ENCODE results near the gene HSPB9.

DNA sequence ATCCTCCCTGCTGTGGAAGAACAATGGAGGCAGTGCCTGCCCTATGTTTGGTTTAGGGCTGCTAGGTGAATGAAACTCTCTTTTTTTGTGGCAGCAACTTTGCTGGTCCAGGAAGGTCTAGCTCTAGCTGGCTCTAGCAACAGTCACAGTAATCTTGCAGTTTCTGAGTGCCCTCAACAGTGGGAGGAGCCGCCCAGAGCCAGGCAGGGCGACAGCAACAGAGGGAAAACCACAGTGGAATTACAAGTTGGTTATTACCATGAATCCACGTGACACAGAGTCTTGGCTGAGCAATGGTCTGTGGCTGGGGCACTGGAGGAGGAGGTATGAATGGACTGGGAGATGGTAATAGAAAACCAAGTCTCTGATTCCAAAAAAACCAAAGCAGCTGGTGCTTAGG is 10.3 kb downstream of the HSPB9 start:
- no peak for TF ChIP-seq PCBP1 (IDR thresholded peaks at IDR 0.05; ENCODE audit: low read depth, low read length, poor library complexity, severe bottlenecking)
- TF ChIP-seq ATF3 (IDR thresholded peaks at IDR 0.05): no peak
- TF ChIP-seq ATF3 (CRISPR knock-in tag; conservative IDR thresholded peaks at IDR 0.05): no peak
- TF ChIP-seq RBM22 (IDR thresholded peaks at IDR 0.05; ENCODE audit: low read depth, low read length, poor library complexity, severe bottlenecking): no peak
- no peak for TF ChIP-seq CTCF (IDR thresholded peaks at IDR 0.05 in 2 of 3, conservative IDR thresholded peaks at IDR 0.05 in 1 of 3; ENCODE audit: insufficient read depth in 2 of 3, low read depth in 1 of 3, low read length in 3 of 3)
- TF ChIP-seq HCFC1 (IDR thresholded peaks at IDR 0.05; ENCODE audit: low read depth, low read length): no peak
- TF ChIP-seq MXI1 (IDR thresholded peaks at IDR 0.05; ENCODE audit: low read depth, low read length): no peak
- TF ChIP-seq SMC3 (conservative IDR thresholded peaks at IDR 0.05; ENCODE audit: insufficient read depth, low read depth, low read length): no peak
- no peak for TF ChIP-seq FOXA1 (IDR thresholded peaks at IDR 0.05; ENCODE audit: borderline replicate concordance)
- no peak for TF ChIP-seq FOXP1 (CRISPR knock-in tag; IDR thresholded peaks at IDR 0.05)
- no peak for TF ChIP-seq RAD21 (CRISPR knock-in tag; conservative IDR thresholded peaks at IDR 0.05 in 1 of 2, IDR thresholded peaks at IDR 0.05 in 1 of 2)
- TF ChIP-seq TEAD4 (IDR thresholded peaks at IDR 0.05; ENCODE audit: low read length): no peak
- TF ChIP-seq TEAD4 (CRISPR knock-in tag; IDR thresholded peaks at IDR 0.05; ENCODE audit: borderline replicate concordance): no peak
